GM21717 (cell line): ENCODE measurements around the gene USB1.

Experiments
- ATAC-seq: cut with Tn5 transposase; IDR thresholded peaks from one replicate; pipeline ENCODE4 v1.9.1; 2021; ENCODE audit warnings: mild to moderate bottlenecking, moderate library complexity; ENCODE audit not compliant: unreplicated experiment

USB1 gene

DNA sequence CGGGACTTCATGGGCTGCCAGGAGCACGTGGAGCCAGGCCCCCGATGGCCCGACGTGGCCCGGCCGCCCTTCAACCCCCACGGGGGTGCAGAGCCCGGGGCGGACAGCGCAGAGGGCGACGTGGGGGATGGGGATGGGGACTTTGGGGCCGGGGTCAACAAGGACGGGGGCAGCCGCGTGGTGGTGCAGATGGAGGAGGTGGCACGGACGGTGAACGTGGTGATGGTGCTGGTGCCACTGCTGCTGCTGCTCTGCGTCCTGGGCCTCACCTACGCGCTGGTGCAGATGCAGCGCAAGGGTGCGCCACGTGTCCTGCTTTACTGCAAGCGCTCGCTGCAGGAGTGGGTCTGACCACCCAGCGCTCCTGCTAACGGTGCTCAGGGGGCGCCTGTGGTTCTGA is 43.9 kb downstream of the USB1 start:
- no peak for ATAC-seq

DNA sequence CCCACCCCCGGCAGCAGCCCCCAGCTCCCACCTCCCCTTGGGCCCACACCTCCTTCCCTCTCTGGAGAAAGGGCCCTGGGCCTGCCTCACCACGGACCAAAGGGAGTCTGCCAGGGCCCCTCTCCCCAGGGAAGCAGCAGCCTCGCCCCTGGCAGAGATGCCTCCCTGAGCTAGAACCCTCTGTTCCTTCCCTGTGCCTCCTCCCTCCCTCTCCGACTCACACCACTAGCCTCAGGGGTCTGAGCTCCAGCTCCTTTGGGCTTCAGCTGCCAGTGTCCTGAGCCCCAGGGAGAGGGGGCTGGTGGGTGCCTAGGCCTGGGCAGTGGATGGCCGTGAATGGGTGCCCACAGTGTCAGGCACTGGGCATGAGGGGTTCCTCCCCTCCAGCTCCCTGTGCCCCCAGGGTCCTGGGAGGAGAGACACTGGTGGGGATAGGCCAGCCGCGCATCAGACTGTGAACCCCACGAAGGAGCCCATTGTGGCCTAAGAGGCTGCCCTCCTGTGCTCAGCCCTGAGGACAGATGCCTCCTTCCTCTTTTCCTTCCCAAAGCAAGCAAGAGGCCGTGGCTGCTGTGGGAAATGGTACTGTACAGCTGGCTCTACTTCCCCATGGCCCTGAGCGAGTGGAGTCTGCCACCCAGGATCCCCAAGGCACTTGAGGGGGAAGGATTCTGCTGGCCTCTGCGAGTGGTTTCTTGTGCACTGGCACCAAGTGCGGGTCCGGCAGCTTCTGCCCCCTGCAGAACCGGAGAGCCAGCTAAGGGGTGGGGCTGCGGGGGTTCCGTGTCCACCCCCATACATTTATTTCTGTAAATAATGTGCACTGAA is 45.1 kb downstream of the USB1 start:
- ATAC-seq = no peak

DNA sequence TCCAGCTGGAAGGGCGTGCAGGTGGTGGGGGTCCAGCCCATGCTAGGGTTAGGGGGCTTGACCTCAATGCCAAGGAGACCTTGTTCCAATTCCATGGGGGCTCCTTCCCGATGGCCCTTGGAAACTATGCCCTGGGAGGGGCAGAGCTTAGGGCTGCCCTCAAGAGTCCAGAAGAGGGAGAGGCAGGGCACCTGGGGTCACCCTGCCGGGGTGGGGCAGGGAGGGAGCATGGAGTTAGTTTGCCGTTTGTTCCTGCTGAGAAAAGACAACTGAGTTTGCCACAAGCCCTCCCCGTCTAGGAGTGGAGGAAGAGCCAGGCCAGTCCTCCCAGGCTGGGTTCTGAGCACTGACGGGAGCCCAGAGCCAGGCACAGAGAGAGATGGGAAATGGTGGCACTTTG is 45.7 kb downstream of the USB1 start:
- ATAC-seq = no peak

- no peak for ATAC-seq
Measured at GRCh38 chr16:58047557-58048348, 46.5 kb downstream of the USB1 start.

DNA sequence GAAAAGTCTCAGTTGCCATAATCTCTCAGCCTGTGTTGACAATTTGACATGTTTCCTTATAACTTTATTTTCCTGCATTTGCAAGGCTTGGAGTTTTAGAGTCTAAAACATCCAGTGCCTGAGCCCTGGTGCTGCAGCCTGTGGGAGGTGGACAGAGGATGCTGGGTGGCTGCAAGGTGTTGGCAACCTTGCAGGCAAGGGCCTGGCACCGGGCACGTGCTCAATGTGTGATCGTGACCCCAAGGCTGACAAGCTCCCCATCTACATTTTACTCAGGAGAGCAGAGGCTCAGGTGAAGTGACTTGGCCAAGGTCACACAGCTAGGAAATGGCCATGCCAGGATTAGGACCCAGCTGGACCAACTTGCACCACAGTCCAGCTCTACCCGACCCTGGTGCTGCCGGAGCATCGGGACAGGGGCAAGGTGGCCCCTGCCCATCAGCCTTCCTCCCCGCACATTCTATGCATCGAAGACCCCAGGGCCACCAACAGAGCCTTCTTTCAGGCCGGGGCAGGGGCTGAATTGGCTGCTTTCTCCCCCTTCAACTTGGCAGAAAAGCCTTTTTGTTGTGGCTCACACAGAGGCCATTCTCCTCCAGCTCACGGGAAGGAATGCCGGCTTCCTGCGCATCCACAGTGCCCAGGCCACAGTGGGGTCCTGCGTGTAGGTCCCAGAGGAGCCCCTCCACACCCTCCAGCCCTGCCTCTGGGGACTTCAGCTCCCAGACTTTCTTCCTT is 47.5 kb downstream of the USB1 start:
- no peak for ATAC-seq

DNA sequence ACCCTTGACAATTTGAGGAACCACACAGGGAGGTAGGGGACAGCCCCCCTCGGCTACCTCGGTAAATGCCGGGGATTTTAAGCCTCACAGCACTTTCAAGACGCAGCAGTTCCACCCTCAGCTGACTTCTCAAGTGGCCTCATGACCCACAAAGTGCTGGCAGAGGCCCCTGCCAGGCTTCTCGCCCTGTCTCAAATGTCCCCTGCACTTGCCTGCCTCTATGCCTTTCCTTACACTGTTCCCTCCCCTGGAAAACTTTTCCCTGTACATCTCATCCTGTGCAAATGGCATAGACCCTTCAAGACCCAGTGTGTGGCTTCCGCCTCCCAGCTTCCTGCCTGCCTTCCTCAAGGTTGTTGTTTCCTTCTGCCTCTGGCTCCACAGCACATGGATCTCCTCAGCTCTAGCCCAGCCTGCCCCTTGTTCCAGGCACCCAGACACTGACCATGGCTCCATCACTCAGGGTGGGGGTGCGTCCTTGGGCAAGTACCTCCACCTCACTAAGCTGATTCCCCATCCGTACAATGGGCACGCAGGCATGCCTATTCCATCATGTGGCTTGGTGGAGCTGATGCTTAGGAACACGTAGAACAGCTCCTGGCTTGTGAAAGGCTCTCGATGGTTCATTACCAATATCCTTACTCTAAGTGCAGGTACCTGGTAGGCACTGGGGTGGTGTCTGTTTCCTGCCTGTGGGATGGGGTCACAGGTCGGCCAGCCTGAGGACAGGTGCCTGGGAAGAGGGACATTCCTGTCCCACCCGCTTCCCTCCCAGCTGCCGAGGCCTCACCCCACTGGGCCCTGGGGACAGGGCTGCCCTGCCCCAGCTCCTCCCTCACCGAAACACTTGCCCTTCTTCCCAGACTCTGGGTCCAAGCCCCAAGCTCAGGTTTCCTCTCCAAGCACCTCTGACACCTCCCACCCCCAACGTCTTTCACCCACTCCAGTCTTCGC is 48.3 kb downstream of the USB1 start:
- no peak for ATAC-seq

GRCh38 chr16:58051296-58051695 is 50.1 kb downstream of the USB1 start:
- no peak for ATAC-seq

- ATAC-seq = no peak
Measured at GRCh38 chr16:58051821-58052603, 50.8 kb downstream of the USB1 start.

GRCh38 chr16:58053682-58054005 is 52.4 kb downstream of the USB1 start:
- no peak for ATAC-seq

DNA sequence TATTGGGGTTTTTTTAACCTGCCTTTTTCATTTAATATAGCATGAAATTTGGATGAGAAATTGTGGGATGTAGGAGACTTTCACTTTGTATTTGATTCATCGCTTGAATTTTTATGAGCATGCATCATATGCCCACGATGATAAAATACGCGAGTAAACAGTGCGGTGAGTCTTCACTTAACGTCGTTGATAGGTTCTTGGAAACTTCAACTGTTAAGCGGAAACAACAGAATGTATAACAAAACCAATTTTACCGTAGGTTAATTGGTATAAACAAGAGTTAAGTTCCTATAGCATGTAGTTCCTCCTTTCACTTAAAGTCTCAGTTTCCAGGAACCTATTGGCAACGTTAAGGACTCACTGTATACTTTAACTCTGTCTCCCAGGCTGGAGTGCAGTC is 53.1 kb downstream of the USB1 start:
- no peak for ATAC-seq

DNA sequence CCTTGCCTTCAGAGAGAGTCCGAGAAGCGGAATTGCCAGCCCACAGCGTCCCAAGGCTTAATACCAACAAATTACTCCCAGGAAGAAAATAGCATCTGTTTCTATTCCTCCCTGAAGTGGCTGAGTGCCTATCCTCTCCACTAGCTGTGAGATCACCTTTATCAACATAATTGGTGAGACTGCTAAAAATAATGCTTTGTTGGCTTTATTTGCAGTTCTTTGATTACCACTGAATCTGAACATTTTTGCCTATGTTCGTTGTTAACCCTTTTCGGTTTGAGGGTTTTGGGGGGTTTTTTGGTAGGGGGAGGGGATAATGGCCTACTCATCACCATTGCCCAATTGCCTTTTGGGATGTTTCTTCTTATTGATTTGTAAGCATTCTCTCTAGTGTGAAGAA is 55.4 kb downstream of the USB1 start:
- ATAC-seq = no peak

DNA sequence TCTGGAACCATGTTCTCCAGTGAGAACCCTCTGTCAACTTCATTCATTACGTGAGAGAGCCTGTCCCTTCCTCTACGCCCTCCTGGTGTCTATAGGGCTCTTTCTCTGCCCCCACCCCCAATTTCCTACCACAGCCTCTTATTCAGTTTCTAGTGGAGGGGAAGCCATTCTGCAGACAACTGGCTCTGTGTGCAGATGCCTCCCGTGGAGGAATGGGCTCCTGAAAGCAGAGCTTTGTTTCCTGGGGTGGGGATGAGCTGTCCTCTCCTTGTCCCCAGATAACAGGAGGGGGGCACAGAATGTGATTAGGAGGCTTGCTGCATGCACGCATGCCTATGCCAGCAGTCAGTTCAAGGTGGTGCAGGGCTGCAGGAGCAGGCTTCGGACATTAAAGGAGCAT is 55.9 kb downstream of the USB1 start:
- no peak for ATAC-seq

DNA sequence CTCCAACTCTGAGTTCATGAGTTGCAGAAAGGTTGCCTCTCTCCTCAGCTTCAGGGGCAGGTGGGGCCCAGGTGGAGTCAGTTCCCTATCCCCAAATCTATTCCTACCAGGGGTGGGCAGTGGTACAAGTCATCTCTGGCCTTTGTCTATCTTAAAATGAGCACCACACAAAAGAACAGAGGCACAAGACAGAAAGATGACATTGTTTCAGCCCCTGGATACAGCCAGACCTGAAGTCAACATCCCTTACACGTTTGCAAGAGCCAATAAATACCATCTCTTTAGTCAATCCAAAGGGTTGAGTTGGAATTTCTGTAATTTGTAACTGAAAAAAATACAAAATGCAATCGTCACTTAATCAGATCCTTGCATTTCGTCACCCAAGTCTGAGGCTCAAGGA is 56.6 kb downstream of the USB1 start:
- no peak for ATAC-seq

GRCh38 chr16:58062821-58063220 is 61.6 kb downstream of the USB1 start:
- ATAC-seq = no peak

DNA sequence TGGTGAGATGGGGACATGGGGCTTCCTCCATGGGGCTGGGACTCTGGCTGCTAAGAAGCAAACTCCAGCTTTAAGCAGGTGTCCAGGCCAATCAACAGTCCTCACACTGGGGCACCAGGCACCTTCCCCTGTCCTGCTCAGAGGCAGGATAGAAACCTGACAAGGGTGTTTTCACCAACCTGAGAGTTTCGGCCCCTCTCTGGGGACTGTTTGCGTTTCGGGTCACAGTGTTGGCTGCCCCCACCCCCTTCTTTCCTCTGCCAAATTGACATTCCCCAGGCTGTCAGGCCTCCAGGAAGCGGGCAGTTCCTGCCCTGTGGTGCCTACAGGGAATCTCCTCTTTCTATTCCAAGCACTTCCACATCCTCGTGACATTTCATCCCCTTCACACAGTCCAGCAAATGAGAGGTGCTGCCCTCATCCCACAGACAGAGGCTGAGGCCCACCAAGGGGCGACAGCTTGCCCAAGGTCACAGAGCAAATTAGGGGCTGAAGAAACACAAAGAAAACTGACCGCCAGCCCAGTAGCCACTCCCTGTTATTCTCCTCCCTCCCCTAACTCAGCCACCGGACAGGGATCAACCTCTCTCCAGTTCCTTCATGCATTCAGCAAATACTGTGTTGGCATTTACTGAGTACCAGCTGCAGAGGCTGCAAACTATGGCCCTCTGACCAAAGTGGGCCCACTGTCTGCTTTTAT is 62.3 kb downstream of the USB1 start:
- ATAC-seq = no peak

GRCh38 chr16:58070585-58070984 is 69.4 kb downstream of the USB1 start:
- no peak for ATAC-seq
